TTC549 (cell line): ENCODE results near the gene PSMA6.
"Not testable (repeated sequence)": the region's sequence is repeated elsewhere in the genome, so short reads cannot be mapped to it uniquely, and the experiment has no call there.

ENCODE experiments used
- FAIRE-seq: peaks from 2 replicates; lab custom pipeline; 2012; peaks lifted over from hg19 to GRCh38; lab: Jason Lieb, UNC

PSMA6 gene

GRCh38 chr14:35344107-35344807 is 52.1 kb downstream of the PSMA6 start:
- no peak for FAIRE-seq

GRCh38 chr14:35346738-35347322 is 54.6 kb downstream of the PSMA6 start:
- FAIRE-seq, result no peak

GRCh38 chr14:35347323-35348043 is 55.3 kb downstream of the PSMA6 start:
- no peak for FAIRE-seq

GRCh38 chr14:35348044-35348380 is 55.8 kb downstream of the PSMA6 start:
- FAIRE-seq, result not testable (repeated sequence)

GRCh38 chr14:35349496-35350365 is 57.5 kb downstream of the PSMA6 start:
- no peak for FAIRE-seq

- no peak for FAIRE-seq
These were observed 59.3 kb downstream of the PSMA6 start for GRCh38 chr14:35351497-35351896.

GRCh38 chr14:35351897-35352273 is 59.7 kb downstream of the PSMA6 start:
- FAIRE-seq, result no peak

GRCh38 chr14:35352274-35353233 is 60.4 kb downstream of the PSMA6 start:
- FAIRE-seq, result no peak

GRCh38 chr14:35353409-35354172 is 61.4 kb downstream of the PSMA6 start:
- no peak for FAIRE-seq

GRCh38 chr14:35355235-35355634 is 63.1 kb downstream of the PSMA6 start:
- FAIRE-seq, result not testable (repeated sequence)

GRCh38 chr14:35355981-35356841 is 64.0 kb downstream of the PSMA6 start:
- FAIRE-seq, result no peak

GRCh38 chr14:35359655-35360054 is 67.5 kb downstream of the PSMA6 start:
- not testable (repeated sequence) for FAIRE-seq

GRCh38 chr14:35361141-35361480 is 68.9 kb downstream of the PSMA6 start:
- FAIRE-seq, result no peak

- FAIRE-seq, result no peak
These were observed 70.3 kb downstream of the PSMA6 start for GRCh38 chr14:35362450-35362849.

GRCh38 chr14:35362911-35363374 is 70.8 kb downstream of the PSMA6 start:
- no peak for FAIRE-seq

- FAIRE-seq, result no peak
These were observed 73.2 kb downstream of the PSMA6 start for GRCh38 chr14:35365130-35366055.

GRCh38 chr14:35366056-35366451 is 73.9 kb downstream of the PSMA6 start:
- FAIRE-seq, result no peak

- no peak for FAIRE-seq
These were observed 74.4 kb downstream of the PSMA6 start for GRCh38 chr14:35366521-35366976.

GRCh38 chr14:35367056-35367372 is 74.8 kb downstream of the PSMA6 start:
- FAIRE-seq, result no peak
